ENCODE measurements around the gene MATK.
A peak's percentile ranks its signal among the peaks of the same experiment; 100 is the strongest.
"Not testable (repeated sequence)": the region's sequence is repeated elsewhere in the genome, so short reads cannot be mapped to it uniquely, and the experiment has no call there.

Gene MATK

GRCh38 chr19:3821857-3822364 lies 35.7 kb upstream of the MATK start:
- no peak overlapping the region for H3K27ac ChIP-seq
- TF ChIP-seq CTCF (conservative IDR thresholded peaks at IDR 0.05) (peak; percentile 99), ZFX (IDR thresholded peaks at IDR 0.05) (no peak)

DNA sequence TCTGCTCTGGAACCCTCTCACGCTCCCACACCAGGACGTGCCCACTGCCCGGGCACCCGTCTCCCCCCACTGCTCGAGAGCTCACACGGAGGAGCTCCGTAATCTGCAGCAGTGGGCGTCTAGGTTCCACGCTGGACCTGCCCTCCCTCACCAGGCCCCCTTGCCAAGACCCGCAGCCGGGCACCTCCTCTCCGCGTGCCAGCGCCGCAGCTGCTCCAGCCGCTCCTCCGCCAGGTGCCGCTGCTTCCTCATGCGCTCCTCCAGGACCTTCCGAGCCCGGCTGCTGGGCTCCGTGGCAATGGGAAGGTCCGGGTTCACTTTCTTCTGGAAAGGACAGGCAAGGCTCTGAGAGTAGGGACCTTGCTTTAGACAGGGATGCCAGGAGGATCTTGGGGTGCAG lies 35.0 kb upstream of the MATK start:
- no peak for TF ChIP-seq CTCF (conservative IDR thresholded peaks at IDR 0.05)
- no peak for TF ChIP-seq ZFX (IDR thresholded peaks at IDR 0.05)
- H3K27ac ChIP-seq = no peak overlapping the region

GRCh38 chr19:3819989-3820388 lies 33.8 kb upstream of the MATK start:
- H3K27ac ChIP-seq = no peak overlapping the region
- TF ChIP-seq ZFX (IDR thresholded peaks at IDR 0.05) = no peak
- no peak for TF ChIP-seq CTCF (conservative IDR thresholded peaks at IDR 0.05)

- no peak overlapping the region for H3K27ac ChIP-seq
- TF ChIP-seq ZFX (IDR thresholded peaks at IDR 0.05) (no peak), CTCF (conservative IDR thresholded peaks at IDR 0.05) (no peak)
Observed at GRCh38 chr19:3818918-3819317, 32.7 kb upstream of the MATK start.

DNA sequence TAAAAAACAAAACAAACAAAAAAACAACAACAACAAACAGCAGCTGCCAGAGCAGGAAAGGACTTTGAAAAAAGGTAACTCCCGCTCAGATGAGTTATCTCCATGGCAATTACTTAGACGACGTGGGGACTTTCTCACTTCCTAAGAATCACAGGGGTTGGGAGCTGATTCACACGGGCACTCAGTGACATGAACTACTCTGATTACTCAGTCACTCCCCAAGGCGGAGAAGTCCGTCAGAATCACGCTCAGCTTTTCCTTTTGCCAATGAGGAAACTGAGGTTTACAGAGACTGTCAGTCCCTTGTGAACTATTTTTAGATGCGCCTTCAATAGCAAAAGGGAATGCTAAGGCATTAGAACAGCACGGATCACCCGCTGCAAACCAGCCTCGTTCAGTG lies 32.3 kb upstream of the MATK start:
- TF ChIP-seq CTCF (conservative IDR thresholded peaks at IDR 0.05) (no peak), ZFX (IDR thresholded peaks at IDR 0.05) (no peak)
- no peak overlapping the region for H3K27ac ChIP-seq

- no peak for TF ChIP-seq CTCF (conservative IDR thresholded peaks at IDR 0.05)
- TF ChIP-seq ZFX (IDR thresholded peaks at IDR 0.05) = no peak
Observed at GRCh38 chr19:3817761-3818160, 31.6 kb upstream of the MATK start.

DNA sequence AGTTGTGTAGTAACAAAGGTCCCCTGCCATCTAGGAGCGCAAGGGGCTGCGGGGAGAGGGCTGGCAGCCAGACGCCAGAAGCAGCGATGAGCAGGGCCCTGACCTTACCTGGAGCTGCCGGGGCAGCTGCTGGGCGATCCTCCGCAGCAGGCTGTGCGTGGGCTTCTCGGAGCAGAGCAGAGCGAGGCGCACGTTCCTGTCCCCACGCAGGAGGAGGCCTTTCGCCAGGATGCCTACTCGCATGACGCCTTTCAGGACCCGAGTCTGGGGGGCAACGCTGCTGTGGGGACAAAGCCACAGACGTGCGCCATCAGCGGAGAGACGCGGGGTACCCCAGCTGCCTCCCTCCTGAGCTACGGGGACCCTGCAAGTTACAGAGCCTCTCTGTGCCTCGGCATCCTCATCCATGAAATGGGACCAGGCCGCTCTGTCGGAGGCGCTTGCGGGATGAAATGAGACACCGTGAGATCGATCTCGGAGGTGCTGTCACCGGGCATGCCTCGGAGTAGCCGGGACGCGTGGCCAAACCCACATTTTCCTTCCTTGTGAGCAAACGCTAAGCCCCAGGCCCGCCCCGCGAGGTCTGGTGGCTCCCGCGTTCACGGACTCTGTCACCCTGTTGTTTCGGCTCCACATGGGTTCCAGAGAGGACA lies 30.5 kb upstream of the MATK start:
- no peak overlapping the region for H3K27ac ChIP-seq
- TF ChIP-seq ZFX (IDR thresholded peaks at IDR 0.05) = no peak
- no peak for TF ChIP-seq CTCF (conservative IDR thresholded peaks at IDR 0.05)

More at GRCh38 chr19:3817761-3818160, 31.6 kb upstream of the MATK start:
- H3K27ac ChIP-seq = no peak overlapping the region

DNA sequence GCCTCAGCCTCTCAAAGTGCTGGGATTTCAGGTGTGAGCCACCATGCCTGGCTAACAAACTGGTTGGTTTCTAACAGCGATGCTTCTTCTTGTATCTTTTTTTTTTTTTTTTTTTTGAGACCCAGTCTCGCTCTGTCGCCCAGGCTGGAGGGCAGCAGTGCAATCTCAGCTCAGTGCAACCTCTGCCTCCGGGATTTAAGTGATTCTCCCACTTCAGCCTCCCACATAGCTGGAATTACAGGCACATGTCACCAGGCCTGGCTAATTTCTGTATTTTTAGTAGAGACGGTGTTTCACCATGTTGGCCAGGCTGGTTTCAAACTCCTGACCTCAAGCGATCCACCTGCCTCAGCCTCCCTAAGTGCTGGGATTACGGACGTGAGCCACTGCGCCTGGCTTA lies 30.0 kb upstream of the MATK start:
- H3K27ac ChIP-seq = not testable (repeated sequence)

Measured in C4-2B (cell line).